Activated T-cell treated with anti-CD3 and anti-CD28 coated beads, Interleukin-2, amount 50 U/mL, for 1 hour (primary cell): ENCODE results near the gene BAD.

Experiments
- DNase-seq: peaks from one replicate; pipeline ENCODE4 v3.0.0-alpha.2; 2020

Gene BAD

DNA sequence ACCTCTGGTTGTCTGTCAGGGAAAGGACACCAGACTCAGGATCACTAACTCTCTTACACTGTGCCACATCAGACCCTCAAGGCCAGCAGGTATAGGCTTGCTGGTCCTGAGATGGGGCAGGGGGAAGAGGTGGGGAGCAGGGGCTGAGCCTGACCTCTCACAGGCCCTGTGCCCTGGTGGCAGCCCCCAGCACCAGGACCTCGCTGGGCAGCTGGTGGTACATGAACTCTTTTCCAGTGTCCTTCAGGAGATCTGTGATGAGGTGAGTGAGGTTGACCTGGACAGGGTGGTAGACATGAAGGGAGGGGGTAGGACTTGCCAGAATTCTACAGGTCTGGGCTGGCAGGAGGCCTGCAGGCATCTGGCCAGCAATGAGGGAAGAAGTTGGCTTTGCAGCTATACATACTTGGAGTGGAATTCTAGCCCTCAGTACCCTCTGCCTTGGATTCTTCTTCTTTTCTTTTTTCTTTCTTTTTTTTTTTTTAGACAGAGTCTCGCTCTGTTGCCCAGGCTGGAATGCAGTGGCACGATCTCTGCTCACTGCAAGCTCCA is 57.0 kb downstream of the BAD start:
- DNase-seq, result no peak

- DNase-seq, result peak; percentile 59
These were observed 57.9 kb downstream of the BAD start for GRCh38 chr11:64226507-64227051.

GRCh38 chr11:64225608-64226506 is 58.6 kb downstream of the BAD start, which contains the start of the genes NUDT22 and TRPT1:
NUDT22 (plus strand) TSS chr11:64226274; CDS start chr11:64226653, 379 bp downstream.
TRPT1 (minus strand) TSS chr11:64226186; CDS start chr11:64225860, 326 bp downstream.
- DNase-seq, result peak; percentile 95

DNA sequence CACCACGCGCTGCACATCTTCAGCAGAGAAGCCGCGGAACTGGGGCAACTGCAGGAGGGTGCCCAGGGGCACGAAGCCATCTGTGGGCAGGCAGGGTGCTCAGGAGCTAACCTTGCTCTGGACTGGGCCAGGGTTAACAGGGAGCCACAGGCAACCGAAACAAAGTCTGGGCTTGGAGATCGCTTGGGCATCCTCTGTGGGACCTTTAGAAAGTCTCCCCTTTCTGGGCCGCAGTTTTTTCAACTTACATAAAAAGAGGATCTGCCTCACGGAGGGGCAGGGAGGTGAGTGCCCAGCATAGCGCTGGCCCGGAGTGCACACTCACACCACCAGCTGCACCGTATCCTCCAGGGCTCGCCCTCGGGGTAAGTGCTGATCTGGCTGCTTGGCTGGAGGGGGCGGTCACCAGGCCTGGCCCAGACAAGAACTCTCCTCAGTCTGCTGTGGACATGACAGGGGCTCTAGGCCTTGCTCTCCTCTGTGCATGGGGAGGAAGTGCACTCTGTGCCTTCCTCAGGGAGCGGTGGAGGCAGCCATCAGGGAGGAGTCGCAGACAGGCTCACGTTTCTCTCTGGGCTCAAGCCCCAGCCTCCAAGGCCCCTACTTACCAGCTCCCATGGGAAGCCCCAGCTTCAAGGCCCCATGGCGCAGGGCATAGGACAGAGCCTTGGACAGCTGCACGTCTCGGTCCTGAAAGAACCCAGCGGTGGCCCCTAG is 59.4 kb downstream of the BAD start:
- no peak for DNase-seq

DNA sequence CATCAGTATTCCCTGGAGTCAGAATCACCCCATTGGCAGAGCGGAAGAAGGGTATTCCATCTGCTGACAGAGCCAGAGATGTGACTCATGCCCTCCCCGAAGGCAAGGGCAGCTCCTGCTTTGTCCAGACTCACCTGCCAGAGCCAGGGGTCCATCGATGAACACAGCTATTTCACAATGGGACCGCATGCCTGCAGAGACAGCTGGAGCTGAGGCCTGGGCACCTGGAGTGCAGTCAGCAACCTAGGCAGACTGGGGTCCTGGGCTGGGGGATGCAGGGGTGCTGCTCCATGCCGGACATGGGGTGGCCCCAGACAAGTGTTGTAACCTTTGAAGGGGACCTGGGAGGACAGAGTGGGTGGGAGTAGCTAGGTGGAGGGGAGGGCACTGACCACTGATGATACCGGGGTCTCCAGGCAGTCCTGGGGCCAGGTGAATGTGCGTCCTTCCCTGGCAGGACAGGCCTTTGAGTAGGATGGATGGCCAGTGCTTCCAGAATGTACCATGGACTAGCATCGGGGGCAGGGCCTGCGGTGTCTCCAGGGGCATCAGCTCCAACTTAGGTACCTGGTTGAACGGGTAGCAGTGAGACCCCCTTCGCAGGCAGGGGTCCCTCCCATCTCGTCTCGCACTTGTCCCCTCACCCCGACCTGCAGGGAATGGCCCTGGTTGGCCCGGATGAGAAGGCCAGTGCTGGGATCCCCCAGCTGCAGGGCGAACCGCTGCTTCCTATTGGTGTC is 60.1 kb downstream of the BAD start:
- no peak for DNase-seq

DNA sequence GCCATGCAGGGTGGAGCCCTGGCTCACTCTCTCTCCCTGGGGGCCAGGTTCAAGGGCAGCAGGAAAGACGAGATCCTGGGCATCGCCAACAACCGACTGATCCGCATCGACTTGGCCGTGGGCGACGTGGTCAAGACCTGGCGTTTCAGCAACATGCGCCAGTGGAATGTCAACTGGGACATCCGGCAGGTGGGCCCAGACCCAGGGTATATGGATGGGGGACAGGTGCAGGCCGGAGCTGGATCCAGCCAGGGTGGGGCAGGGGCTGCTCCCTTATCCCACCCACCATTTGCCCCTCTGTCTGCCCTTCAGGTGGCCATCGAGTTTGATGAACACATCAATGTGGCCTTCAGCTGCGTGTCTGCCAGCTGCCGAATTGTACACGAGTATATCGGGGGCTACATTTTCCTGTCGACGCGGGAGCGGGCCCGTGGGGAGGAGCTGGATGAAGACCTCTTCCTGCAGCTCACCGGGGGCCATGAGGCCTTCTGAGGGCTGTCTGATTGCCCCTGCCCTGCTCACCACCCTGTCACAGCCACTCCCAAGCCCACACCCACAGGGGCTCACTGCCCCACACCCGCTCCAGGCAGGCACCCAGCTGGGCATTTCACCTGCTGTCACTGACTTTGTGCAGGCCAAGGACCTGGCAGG is 61.3 kb downstream of the BAD start:
- DNase-seq, result no peak

- no peak for DNase-seq
These were observed 61.8 kb downstream of the BAD start for GRCh38 chr11:64222651-64223000.

- DNase-seq, result no peak
These were observed 63.7 kb downstream of the BAD start for GRCh38 chr11:64220798-64221197.

GRCh38 chr11:64220271-64220670 is 64.2 kb downstream of the BAD start:
- DNase-seq, result no peak
